K562 (cell line): Measurements from ENCODE around the gene FGF5. TPM values are rescaled to one million over a fixed set of nuclear protein-coding genes. Genes with fewer than 3 reads are reported as not detected.

ENCODE experiments used
- ADNP ChIP-seq: fragments of 200-800 bp; sonication (Bioruptor generic); IDR thresholded peaks from 2 replicates; pipeline ENCODE4 v1.6.1; 2016; ENCODE audit warnings: missing genetic modification characterization, missing compliant biosample characterization
- CBFA2T2 ChIP-seq: fragments of 450-650 bp; conservative IDR thresholded peaks from 2 replicates; pipeline ENCODE4 v1.6.1; 2017; ENCODE audit warnings: mild to moderate bottlenecking
- CREM ChIP-seq: IDR thresholded peaks from 2 replicates; pipeline ENCODE4 v1.6.1; 2014; ENCODE audit warnings: antibody characterized with exemption, low read depth
- EP400 ChIP-seq: fragments of 450-650 bp; IDR thresholded peaks from 2 replicates; pipeline ENCODE4 v1.6.1; 2017; ENCODE audit warnings: antibody characterized with exemption, mild to moderate bottlenecking, moderate library complexity
- ETV6 ChIP-seq, 3 experiments: fragments of 150-350 bp in 1 of 3; sonication (generic) in 1 of 3; formaldehyde crosslinking in 1 of 3; IDR thresholded peaks; 2 replicates each; pipeline versions ENCODE4 v1.6.1 to v1.8.0; 2014 to 2022; ENCODE audit warnings: borderline replicate concordance in 2 of 3, low read depth in 2 of 3, antibody characterized with exemption in 1 of 3, low read length in 1 of 3, mild to moderate bottlenecking in 1 of 3, missing genetic modification reagents in 1 of 3
- FUS ChIP-seq: fragments of 200-400 bp; formaldehyde crosslinking; optimal IDR thresholded peaks from 2 replicates; pipeline ENCODE3; 2017; ENCODE audit warnings: low read depth, low read length
- GATAD2A ChIP-seq: fragments of 450-650 bp; IDR thresholded peaks from 2 replicates; pipeline ENCODE4 v1.6.1; 2017
- LEF1 ChIP-seq: fragments of 450-650 bp; IDR thresholded peaks from 2 replicates; pipeline ENCODE4 v1.6.1; 2016; ENCODE audit warnings: mild to moderate bottlenecking
- MXI1 ChIP-seq: IDR thresholded peaks from 2 replicates; pipeline ENCODE4 v1.6.1; 2011; ENCODE audit warnings: low read depth, mild to moderate bottlenecking, improper control_type of control experiment, low read length
- MYC ChIP-seq, 2 experiments: fragments of 250-450 bp in 1 of 2; sonication (Bioruptor Pico) in 1 of 2; IDR thresholded peaks; 2 replicates each; pipeline versions ENCODE4 v1.5.1 to v1.6.1; 2012 to 2021; ENCODE audit warnings: low read depth in 2 of 2, borderline replicate concordance in 1 of 2, improper control_type of control experiment in 1 of 2, low read length in 1 of 2, mild to moderate bottlenecking in 1 of 2, moderate library complexity in 1 of 2
- MYNN ChIP-seq, 2 experiments: sonication (generic); formaldehyde crosslinking in 1 of 2; IDR thresholded peaks; 2 replicates each; pipeline versions ENCODE4 v1.5.0 to v1.6.1; 2016 to 2020; ENCODE audit warnings: antibody characterized with exemption in 1 of 2, missing genetic modification reagents in 1 of 2
- PTTG1 ChIP-seq: fragments of 450-650 bp; IDR thresholded peaks from 2 replicates; pipeline ENCODE4 v1.6.1; 2016; ENCODE audit warnings: low read depth, mild to moderate bottlenecking, missing genetic modification characterization, missing compliant biosample characterization
- SMC3 ChIP-seq: conservative IDR thresholded peaks from 2 replicates; pipeline ENCODE4 v1.6.1; 2011; ENCODE audit warnings: low read depth, low read length, improper control_type of control experiment; ENCODE audit not compliant: insufficient read depth
- STAT5A ChIP-seq: IDR thresholded peaks from 2 replicates; pipeline ENCODE4 v1.6.1; 2012; ENCODE audit warnings: low read length, inconsistent platforms, borderline replicate concordance
- STAT5B ChIP-seq: fragments of 250-450 bp; sonication (Bioruptor Pico); IDR thresholded peaks from 2 replicates; pipeline ENCODE4 v1.8.0; 2021; ENCODE audit warnings: mild to moderate bottlenecking, inconsistent platforms
- TBP ChIP-seq: optimal IDR thresholded peaks from 2 replicates; pipeline ENCODE3; 2011; ENCODE audit warnings: low read depth, low read length, improper control_type of control experiment
- TOE1 ChIP-seq, 2 experiments: fragments of 450-650 bp in 1 of 2; sonication (generic) in 1 of 2; formaldehyde crosslinking in 1 of 2; IDR thresholded peaks; 2 replicates each; pipeline versions ENCODE4 v1.7.1 to v1.8.0; 2016 to 2022; ENCODE audit warnings: borderline replicate concordance in 2 of 2, mild to moderate bottlenecking in 2 of 2, antibody characterized with exemption in 1 of 2, inconsistent platforms in 1 of 2, low read depth in 1 of 2, missing genetic modification reagents in 1 of 2, moderate library complexity in 1 of 2
- ZNF354B ChIP-seq: fragments of 250-450 bp; sonication (Bioruptor Pico); IDR thresholded peaks from 2 replicates; pipeline ENCODE4 v1.4.0; 2020
- ZNF395 ChIP-seq: fragments of 200-800 bp; sonication (Bioruptor generic); IDR thresholded peaks from 2 replicates; pipeline ENCODE4 v1.6.1; 2017; ENCODE audit warnings: missing genetic modification characterization, missing compliant biosample characterization
- polyA plus RNA-seq, 8 experiments: library from polyadenylated mRNA; depleted of rRNA in 4 of 8; stranded (reverse) in 5 of 8; unstranded in 3 of 8; fragments of >200 nt; fragmentation: Nextera tagmentation in 2 of 8; fragmentation: Illumina TruSeq in 1 of 8; extraction: Ambion mirVana in 2 of 8; extraction: Trizol in 1 of 8; gene quantifications; 2 replicates each; pipeline versions ENCODE4 v1.2.1 to v1.2.3, GENCODE V29; 2011 to 2014; ENCODE audit warnings: inconsistent platforms in 1 of 8, missing spikeins in 1 of 8
- total RNA-seq, 7 experiments: library from RNA; depleted of rRNA in 6 of 7; stranded (reverse); fragments of >200 nt in 6 of 7; fragmentation: Illumina TruSeq in 2 of 7; extraction: Trizol in 2 of 7; gene quantifications; 2 replicates each; pipeline versions ENCODE4 v1.2.1 to v1.2.3, GENCODE V29; 2011 to 2021; ENCODE audit warnings: low replicate concordance in 1 of 7
- TF ChIP-seq, protein P1 (sequence below): fragments of 450-650 bp; formaldehyde crosslinking; IDR thresholded peaks from 2 replicates; pipeline ENCODE4 v1.4.0; 2022; ENCODE audit warnings: mild to moderate bottlenecking, moderate library complexity
- TF ChIP-seq, protein P2 (sequence below), 2 experiments: fragments of 450-650 bp in 1 of 2; sonication (generic) in 1 of 2; formaldehyde crosslinking in 1 of 2; IDR thresholded peaks in 1 of 2; conservative IDR thresholded peaks in 1 of 2; 2 replicates each; pipeline versions ENCODE4 v1.6.1 to v1.8.1; 2016 to 2023; ENCODE audit warnings: mild to moderate bottlenecking in 2 of 2, moderate library complexity in 2 of 2, inconsistent platforms in 1 of 2, missing genetic modification reagents in 1 of 2
- TF ChIP-seq, protein P3 (sequence below): fragments of 450-650 bp; IDR thresholded peaks from 2 replicates; pipeline ENCODE4 v1.6.1; 2016; ENCODE audit warnings: mild to moderate bottlenecking

The FGF5 gene
- total and polyA plus RNA-seq, 9 of the 15 experiments (the other 6 are each of a cell fraction or from before 2014, with no cell fraction given): 0.38 to 2.7 (median 1.1) TPM

GRCh38 chr4:80253510-80253909 lies 13.0 kb upstream of the FGF5 start (continued):
- no peak for TF ChIP-seq GATAD2A
- TF ChIP-seq, protein P1, sequence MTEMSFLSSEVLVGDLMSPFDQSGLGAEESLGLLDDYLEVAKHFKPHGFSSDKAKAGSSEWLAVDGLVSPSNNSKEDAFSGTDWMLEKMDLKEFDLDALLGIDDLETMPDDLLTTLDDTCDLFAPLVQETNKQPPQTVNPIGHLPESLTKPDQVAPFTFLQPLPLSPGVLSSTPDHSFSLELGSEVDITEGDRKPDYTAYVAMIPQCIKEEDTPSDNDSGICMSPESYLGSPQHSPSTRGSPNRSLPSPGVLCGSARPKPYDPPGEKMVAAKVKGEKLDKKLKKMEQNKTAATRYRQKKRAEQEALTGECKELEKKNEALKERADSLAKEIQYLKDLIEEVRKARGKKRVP (CRISPR knock-in tag): no peak
- TF ChIP-seq, protein P2, sequence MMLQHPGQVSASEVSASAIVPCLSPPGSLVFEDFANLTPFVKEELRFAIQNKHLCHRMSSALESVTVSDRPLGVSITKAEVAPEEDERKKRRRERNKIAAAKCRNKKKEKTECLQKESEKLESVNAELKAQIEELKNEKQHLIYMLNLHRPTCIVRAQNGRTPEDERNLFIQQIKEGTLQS (IDR thresholded peaks at IDR 0.05): peak; percentile 23; the same call in 1 of the 2 replicates
- TF ChIP-seq, protein P2 (CRISPR knock-in tag; conservative IDR thresholded peaks at IDR 0.05): no peak
- no peak for TF ChIP-seq FUS
- TF ChIP-seq MYNN (IDR thresholded peaks at IDR 0.05): 0 out of 2 replicates have a peak, but pooled peaks have one; percentile 53
- TF ChIP-seq MYNN (CRISPR knock-in tag; IDR thresholded peaks at IDR 0.05): no peak
- TF ChIP-seq EP400: peak; percentile 40; the same call in 1 of the 2 replicates
- peak; percentile 90; the same call in 1 of the 2 replicates for TF ChIP-seq ZNF395 (CRISPR knock-in tag)
- peak; percentile 74 for TF ChIP-seq ADNP (tag)
- peak; percentile 98 for TF ChIP-seq CBFA2T2
- TF ChIP-seq STAT5A: peak; percentile 97
- TF ChIP-seq TOE1 (IDR thresholded peaks at IDR 0.05; ENCODE audit: borderline replicate concordance): no peak
- TF ChIP-seq TOE1 (CRISPR knock-in tag; IDR thresholded peaks at IDR 0.05; ENCODE audit: borderline replicate concordance, low read depth): no peak
- no peak for TF ChIP-seq STAT5B (CRISPR knock-in tag)
- 0 out of 2 replicates have a peak, but pooled peaks have one; percentile 18 for TF ChIP-seq MXI1
- peak; percentile 30 to 64; a peak in 1 of 4 replicates for TF ChIP-seq ETV6 (IDR thresholded peaks at IDR 0.05; ENCODE audit: borderline replicate concordance in 1 of 2, low read depth in 2 of 2, low read length in 1 of 2)
- TF ChIP-seq ETV6 (CRISPR knock-in tag; IDR thresholded peaks at IDR 0.05; ENCODE audit: borderline replicate concordance): no peak
- TF ChIP-seq MYC (IDR thresholded peaks at IDR 0.05; ENCODE audit: low read depth, low read length): peak; percentile 77
- TF ChIP-seq MYC (CRISPR knock-in tag; IDR thresholded peaks at IDR 0.05; ENCODE audit: borderline replicate concordance, low read depth): no peak
- TF ChIP-seq PTTG1 (tag): no peak
- peak; percentile 22 for TF ChIP-seq TBP
- TF ChIP-seq CREM: peak; percentile 88
- TF ChIP-seq SMC3: no peak
- peak; percentile 81 for TF ChIP-seq LEF1
- TF ChIP-seq ZNF354B: no peak
- TF ChIP-seq, protein P3, sequence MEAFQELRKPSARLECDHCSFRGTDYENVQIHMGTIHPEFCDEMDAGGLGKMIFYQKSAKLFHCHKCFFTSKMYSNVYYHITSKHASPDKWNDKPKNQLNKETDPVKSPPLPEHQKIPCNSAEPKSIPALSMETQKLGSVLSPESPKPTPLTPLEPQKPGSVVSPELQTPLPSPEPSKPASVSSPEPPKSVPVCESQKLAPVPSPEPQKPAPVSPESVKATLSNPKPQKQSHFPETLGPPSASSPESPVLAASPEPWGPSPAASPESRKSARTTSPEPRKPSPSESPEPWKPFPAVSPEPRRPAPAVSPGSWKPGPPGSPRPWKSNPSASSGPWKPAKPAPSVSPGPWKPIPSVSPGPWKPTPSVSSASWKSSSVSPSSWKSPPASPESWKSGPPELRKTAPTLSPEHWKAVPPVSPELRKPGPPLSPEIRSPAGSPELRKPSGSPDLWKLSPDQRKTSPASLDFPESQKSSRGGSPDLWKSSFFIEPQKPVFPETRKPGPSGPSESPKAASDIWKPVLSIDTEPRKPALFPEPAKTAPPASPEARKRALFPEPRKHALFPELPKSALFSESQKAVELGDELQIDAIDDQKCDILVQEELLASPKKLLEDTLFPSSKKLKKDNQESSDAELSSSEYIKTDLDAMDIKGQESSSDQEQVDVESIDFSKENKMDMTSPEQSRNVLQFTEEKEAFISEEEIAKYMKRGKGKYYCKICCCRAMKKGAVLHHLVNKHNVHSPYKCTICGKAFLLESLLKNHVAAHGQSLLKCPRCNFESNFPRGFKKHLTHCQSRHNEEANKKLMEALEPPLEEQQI: peak; percentile 90
